Endothelial cell of umbilical vein (primary cell): ENCODE data around the gene ABCG5.

Experiments
- CTCF ChIP-seq, 2 donors: IDR thresholded peaks; 1 replicate in 1 of 2; 2 replicates in 1 of 2; pipeline ENCODE4 v1.5.1; 2011; ENCODE audit warnings: low read length in 2 of 2, mild to moderate bottlenecking in 2 of 2, moderate library complexity in 2 of 2, control low read depth in 1 of 2, inconsistent platforms in 1 of 2, low read depth in 1 of 2; ENCODE audit not compliant: insufficient read depth in 1 of 2; ENCODE audit errors: extremely low read depth in 1 of 2
- EZH2 ChIP-seq: IDR thresholded peaks from 2 replicates; pipeline ENCODE4 v1.6.1; 2012; ENCODE audit warnings: borderline replicate concordance, low read depth, mild to moderate bottlenecking, moderate library complexity, low read length, inconsistent platforms; ENCODE audit not compliant: severe bottlenecking
- GATA2 ChIP-seq: IDR thresholded peaks from 2 replicates; pipeline ENCODE4 v1.7.0; 2011; ENCODE audit warnings: low read depth, mild to moderate bottlenecking, moderate library complexity, mixed read lengths, low read length; ENCODE audit not compliant: insufficient read length, insufficient read depth
- JUN ChIP-seq: IDR thresholded peaks from 2 replicates; pipeline ENCODE4 v1.6.1; 2011; ENCODE audit warnings: borderline replicate concordance, low read depth; ENCODE audit not compliant: insufficient read length, insufficient read depth
- MYC ChIP-seq: IDR thresholded peaks from one replicate; pipeline ENCODE4 v1.6.1; 2011; ENCODE audit warnings: mild to moderate bottlenecking, low read depth, low read length
- POLR2A ChIP-seq: IDR thresholded peaks from 2 replicates; pipeline ENCODE4 v1.6.1; 2012; ENCODE audit warnings: low read depth, mild to moderate bottlenecking, control low read depth, low read length
- POLR2AphosphoS5 ChIP-seq: IDR thresholded peaks from 2 replicates; pipeline ENCODE4 v1.6.1; 2012; ENCODE audit warnings: low read depth, mild to moderate bottlenecking, control low read depth, low read length, moderate library complexity; ENCODE audit not compliant: insufficient read depth
- TF ChIP-seq, protein P1 (sequence below): IDR thresholded peaks from 2 replicates; pipeline ENCODE4 v1.6.1; 2011; ENCODE audit not compliant: insufficient read depth, insufficient read length

DNA sequence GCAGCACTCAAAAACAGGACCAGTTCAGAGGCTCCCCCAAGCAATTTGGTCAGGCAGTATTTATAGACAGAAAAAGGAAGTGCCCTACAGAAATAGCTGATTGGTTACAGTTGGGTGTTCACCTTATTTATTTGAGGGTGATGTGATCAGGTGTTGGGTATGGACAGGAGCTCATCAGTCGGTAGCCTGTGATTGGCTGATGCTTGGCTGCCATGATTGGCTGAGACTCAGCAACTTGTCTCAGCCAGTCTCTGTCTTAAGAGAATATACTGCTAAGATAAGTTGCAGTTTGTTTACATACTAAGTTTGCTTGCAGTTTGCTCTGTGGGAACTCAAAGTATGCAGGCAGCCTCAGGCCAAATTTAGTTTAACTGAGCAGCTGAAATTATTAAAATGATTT is 9.6 kb upstream of the ABCG5 start:
- TF ChIP-seq CTCF (IDR thresholded peaks at IDR 0.05; ENCODE audit: extremely low read depth in 1 of 2, insufficient read depth in 1 of 2, low read depth in 1 of 2, low read length in 2 of 2): no peak
- TF ChIP-seq POLR2A: no peak
- no peak for TF ChIP-seq POLR2AphosphoS5
- TF ChIP-seq JUN: no peak
- TF ChIP-seq GATA2: no peak
- TF ChIP-seq EZH2: no peak
- TF ChIP-seq, protein P1, sequence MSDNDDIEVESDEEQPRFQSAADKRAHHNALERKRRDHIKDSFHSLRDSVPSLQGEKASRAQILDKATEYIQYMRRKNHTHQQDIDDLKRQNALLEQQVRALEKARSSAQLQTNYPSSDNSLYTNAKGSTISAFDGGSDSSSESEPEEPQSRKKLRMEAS: no peak
- TF ChIP-seq MYC: no peak
